ENCODE data around the gene TACO1. TPM values are rescaled to one million over a fixed set of nuclear protein-coding genes. Genes with fewer than 3 reads are reported as not detected.

The TACO1 gene
- total RNA-seq, 4 donors from 2014 or later = 11.4 to 18.3 (median 14.6) TPM

GRCh38 chr17:63568563-63568962 lies 32.1 kb upstream of the TACO1 start:
- WGBS, 2 donors (ENCODE audit: low coverage in 1 of 2) = 81 to 90% methylated on average over 3 to 7 of the region's 8 CpGs
- peaks cover 0 to 19% of the 10 kb centered on the region in 2 donors for H3K36me3 ChIP-seq
- no peak overlapping the region for H3K4me3 ChIP-seq
- no peak for ATAC-seq
- no peaks in the 10 kb centered on the region for H3K27me3 ChIP-seq
- no peak for TF ChIP-seq EP300 (IDR thresholded peaks at IDR 0.05)
- H3K4me1 ChIP-seq = no peaks in the 10 kb centered on the region
- no peak overlapping the region for H3K27ac ChIP-seq
- H3K9me3 ChIP-seq = no peaks in the 10 kb centered on the region

- ATAC-seq = no peak
- no peaks in the 10 kb centered on the region for H3K27me3 ChIP-seq
- H3K9me3 ChIP-seq = no peaks in the 10 kb centered on the region
- H3K36me3 ChIP-seq = peaks cover 0 to 19% of the 10 kb centered on the region in 2 donors
- no peak overlapping the region for H3K4me3 ChIP-seq
- H3K27ac ChIP-seq = no peak overlapping the region
- WGBS, 2 donors (ENCODE audit: low coverage in 1 of 2) = 71 to 83% methylated on average over 1 of the region's 1 CpG
- TF ChIP-seq POLR2AphosphoS5 (IDR thresholded peaks at IDR 0.05) = no peak
- no peak for TF ChIP-seq POLR2A (IDR thresholded peaks at IDR 0.05)
- TF ChIP-seq CTCF (IDR thresholded peaks at IDR 0.05) = no peak
- no peak for TF ChIP-seq EP300 (IDR thresholded peaks at IDR 0.05)
- H3K4me1 ChIP-seq = no peaks in the 10 kb centered on the region
Observed at GRCh38 chr17:63571632-63572310, 28.9 kb upstream of the TACO1 start.

GRCh38 chr17:63573634-63574033 lies 27.1 kb upstream of the TACO1 start:
- no peaks in the 10 kb centered on the region for H3K27me3 ChIP-seq
- TF ChIP-seq POLR2A (IDR thresholded peaks at IDR 0.05) (no peak), CTCF (IDR thresholded peaks at IDR 0.05) (no peak), POLR2AphosphoS5 (IDR thresholded peaks at IDR 0.05) (no peak), EP300 (IDR thresholded peaks at IDR 0.05) (no peak)
- H3K4me1 ChIP-seq = no peaks in the 10 kb centered on the region
- H3K36me3 ChIP-seq = peaks cover 0 to 14% of the 10 kb centered on the region in 2 donors
- no peak overlapping the region for H3K4me3 ChIP-seq
- no peaks in the 10 kb centered on the region for H3K9me3 ChIP-seq
- ATAC-seq = no peak
- WGBS, 2 donors (ENCODE audit: low coverage in 1 of 2) = 77 to 88% methylated on average over 5 of the region's 5 CpGs
- H3K27ac ChIP-seq = no peak overlapping the region

- no peaks in the 10 kb centered on the region for H3K9me3 ChIP-seq
- H3K27ac ChIP-seq = no peak overlapping the region
- no peak for ATAC-seq
- no peaks in the 10 kb centered on the region for H3K27me3 ChIP-seq
- TF ChIP-seq POLR2A (IDR thresholded peaks at IDR 0.05) = no peak
- TF ChIP-seq POLR2AphosphoS5 (IDR thresholded peaks at IDR 0.05) = no peak
- TF ChIP-seq EP300 (IDR thresholded peaks at IDR 0.05) = no peak
- no peak for TF ChIP-seq CTCF (IDR thresholded peaks at IDR 0.05)
- WGBS, 2 donors (ENCODE audit: low coverage in 1 of 2) = 88% methylated on average over 5 of the region's 7 CpGs; no CpG with 5 or more reads in 1 of the 2 donors
- H3K4me3 ChIP-seq = no peak overlapping the region
- no peaks in the 10 kb centered on the region for H3K4me1 ChIP-seq
- H3K36me3 ChIP-seq = peaks cover 0 to 49% of the 10 kb centered on the region in 2 donors
Observed at GRCh38 chr17:63578027-63578768, 22.5 kb upstream of the TACO1 start.

- no peak for ATAC-seq
- WGBS, 2 donors (ENCODE audit: low coverage in 1 of 2) = 59% methylated on average over 4 of the region's 5 CpGs; no CpG with 5 or more reads in 1 of the 2 donors
- no peak overlapping the region for H3K4me3 ChIP-seq
- no peak for TF ChIP-seq POLR2A (IDR thresholded peaks at IDR 0.05)
- TF ChIP-seq POLR2AphosphoS5 (IDR thresholded peaks at IDR 0.05) = no peak
- no peak for TF ChIP-seq EP300 (IDR thresholded peaks at IDR 0.05)
- TF ChIP-seq CTCF (IDR thresholded peaks at IDR 0.05) = no peak
- H3K27me3 ChIP-seq = no peaks in the 10 kb centered on the region
- no peaks in the 10 kb centered on the region for H3K4me1 ChIP-seq
- no peaks in the 10 kb centered on the region for H3K9me3 ChIP-seq
- H3K27ac ChIP-seq = no peak overlapping the region
- peaks cover 0 to 54% of the 10 kb centered on the region in 2 donors for H3K36me3 ChIP-seq
Observed at GRCh38 chr17:63578769-63579111, 22.0 kb upstream of the TACO1 start.
